Glomerular visceral epithelial cell (primary cell): ENCODE results near the gene SELENOW.
A peak's percentile ranks its signal among the peaks of the same experiment; 100 is the strongest.
"Not testable (repeated sequence)": the region's sequence is repeated elsewhere in the genome, so short reads cannot be mapped to it uniquely, and the experiment has no call there.

ENCODE experiments used
- DNase-seq: peaks from one replicate; pipeline ENCODE4 v3.0.0-alpha.2; 2016; ENCODE audit errors: extremely low spot score

SELENOW gene

GRCh38 chr19:47781590-47782262 lies 3.2 kb downstream of the SELENOW start:
- no peak for DNase-seq

- DNase-seq: no peak
Measured at GRCh38 chr19:47786566-47786965, 8.1 kb downstream of the SELENOW start.

GRCh38 chr19:47787307-47787706 lies 8.8 kb downstream of the SELENOW start:
- not testable (repeated sequence) for DNase-seq

- not testable (repeated sequence) for DNase-seq
Measured at GRCh38 chr19:47789811-47790210, 11.3 kb downstream of the SELENOW start.

- peak; percentile 68 for DNase-seq
Measured at GRCh38 chr19:47790398-47790814, 11.9 kb downstream of the SELENOW start.

- no peak for DNase-seq
Measured at GRCh38 chr19:47792616-47793015, 14.1 kb downstream of the SELENOW start.

GRCh38 chr19:47794526-47794925 lies 16.0 kb downstream of the SELENOW start:
- no peak for DNase-seq

GRCh38 chr19:47796785-47797184 lies 18.3 kb downstream of the SELENOW start:
- no peak for DNase-seq

GRCh38 chr19:47797996-47798903 lies 19.7 kb downstream of the SELENOW start:
- DNase-seq: no peak

- no peak for DNase-seq
Measured at GRCh38 chr19:47798904-47799266, 20.4 kb downstream of the SELENOW start.

- no peak for DNase-seq
Measured at GRCh38 chr19:47801270-47801669, 22.8 kb downstream of the SELENOW start.

GRCh38 chr19:47802521-47803043 lies 24.1 kb downstream of the SELENOW start:
- DNase-seq: no peak

GRCh38 chr19:47803148-47803547 lies 24.6 kb downstream of the SELENOW start:
- not testable (repeated sequence) for DNase-seq

- DNase-seq: not testable (repeated sequence)
Measured at GRCh38 chr19:47803671-47804070, 25.2 kb downstream of the SELENOW start.

GRCh38 chr19:47804451-47804850 lies 25.9 kb downstream of the SELENOW start, which contains the start of gene TPRX1:
TPRX1 (minus strand) TSS chr19:47804551; CDS start chr19:47804539, 12 bp downstream.
- DNase-seq: not testable (repeated sequence)

GRCh38 chr19:47805313-47805712 lies 26.8 kb downstream of the SELENOW start:
- no peak for DNase-seq

- DNase-seq: no peak
Measured at GRCh38 chr19:47806435-47806834, 27.9 kb downstream of the SELENOW start.

GRCh38 chr19:47813304-47813994 lies 34.9 kb downstream of the SELENOW start:
- DNase-seq: peak; percentile 65

GRCh38 chr19:47813995-47814328 lies 35.5 kb downstream of the SELENOW start:
- DNase-seq: no peak

GRCh38 chr19:47816270-47816669 lies 37.8 kb downstream of the SELENOW start:
- not testable (repeated sequence) for DNase-seq

GRCh38 chr19:47818221-47818620 lies 39.7 kb downstream of the SELENOW start:
- DNase-seq: not testable (repeated sequence)

- DNase-seq: no peak
Measured at GRCh38 chr19:47819858-47820257, 41.4 kb downstream of the SELENOW start.
